Measurements from ENCODE around the gene IFNG. TPM values are rescaled to one million over a fixed set of nuclear protein-coding genes. Genes with fewer than 3 reads are reported as not detected.

The IFNG gene
- total RNA-seq, 1 experiment from 2014 or later, result not detected

GRCh38 chr12:68118096-68118755 lies 41.3 kb downstream of the IFNG start:
- no peak for DNase-seq (ENCODE audit: low spot score)

- no peak for DNase-seq (ENCODE audit: low spot score)
Measured at GRCh38 chr12:68117661-68118060, 41.9 kb downstream of the IFNG start.

GRCh38 chr12:68115281-68115680 lies 44.3 kb downstream of the IFNG start:
- no peak for DNase-seq (ENCODE audit: low spot score)

- no peak for DNase-seq (ENCODE audit: low spot score)
Measured at GRCh38 chr12:68114606-68115005, 44.9 kb downstream of the IFNG start.

DNA sequence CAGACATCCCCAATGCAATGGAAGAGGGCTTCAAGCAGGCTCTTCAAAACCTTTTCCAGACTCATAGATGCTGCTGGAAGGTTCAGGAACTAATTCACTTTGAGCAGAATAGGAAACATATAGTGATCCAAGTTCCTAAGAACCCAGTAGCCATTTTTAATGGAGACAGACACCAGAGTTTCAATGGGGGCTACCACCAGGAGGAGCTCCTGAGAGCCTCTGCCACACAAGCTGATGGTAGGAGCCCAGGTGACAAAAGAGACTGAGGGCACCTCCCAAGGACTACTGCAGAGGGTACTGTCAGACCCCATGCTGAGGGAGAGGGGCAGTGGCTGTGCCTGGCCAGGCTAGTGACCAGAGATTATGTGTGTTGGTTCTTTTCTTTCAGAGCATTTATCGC lies 45.9 kb downstream of the IFNG start:
- peak; percentile 39 for DNase-seq (ENCODE audit: low spot score)

DNA sequence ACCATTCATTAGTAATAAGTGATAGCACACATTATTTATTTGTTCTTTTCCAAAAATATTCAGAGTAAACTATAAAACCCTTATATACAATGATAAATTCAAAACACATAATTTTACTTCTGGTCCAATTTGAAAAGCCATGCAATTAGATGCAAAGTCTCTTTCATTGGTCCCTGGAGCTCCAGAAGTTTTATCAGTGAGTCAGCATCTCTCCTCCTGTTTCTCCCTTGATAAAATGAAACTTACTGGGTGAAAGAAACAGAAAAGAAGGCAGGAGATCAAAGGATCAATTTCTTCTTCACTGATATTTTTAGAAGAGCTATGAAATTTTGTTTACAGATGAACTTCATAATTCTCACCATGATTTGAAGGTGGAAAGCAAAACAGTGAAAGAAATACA lies 47.5 kb downstream of the IFNG start:
- no peak for DNase-seq (ENCODE audit: low spot score)

DNA sequence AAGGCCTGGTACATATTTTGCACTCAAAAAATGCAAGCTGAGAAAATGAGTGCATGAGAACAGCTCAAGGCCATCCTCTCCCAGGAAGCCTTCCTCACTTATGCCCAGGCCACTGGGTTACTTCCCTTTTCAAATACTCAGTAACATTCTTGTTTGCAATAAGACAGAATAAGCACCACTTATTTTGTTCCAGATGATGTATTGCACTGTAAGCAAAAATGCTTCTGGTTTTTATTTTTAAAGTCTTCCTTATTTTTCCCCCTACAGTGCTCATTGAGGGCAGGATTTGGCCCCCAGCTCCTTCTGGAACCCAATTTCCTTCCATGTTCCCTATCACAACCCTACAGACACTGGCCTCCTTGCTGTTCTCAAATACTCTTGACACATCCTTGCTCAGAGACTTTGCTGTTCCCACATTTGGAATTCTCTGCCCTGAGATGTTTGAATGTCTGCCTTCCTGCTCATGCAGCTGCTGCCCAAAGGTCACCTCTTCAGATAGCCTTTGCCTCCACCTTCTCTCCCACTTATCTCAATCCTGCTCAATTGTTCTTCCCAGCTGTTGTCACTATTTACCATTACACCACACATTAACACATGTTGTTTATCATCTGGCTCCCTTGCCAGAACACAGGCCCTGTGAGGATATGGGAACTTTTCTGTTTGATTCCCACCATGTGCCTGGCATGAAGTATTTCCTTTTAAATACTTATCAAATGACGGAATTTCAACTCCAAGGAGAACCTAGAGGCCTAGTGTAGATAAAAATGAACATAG lies 49.9 kb downstream of the IFNG start:
- no peak for DNase-seq (ENCODE audit: low spot score)

DNA sequence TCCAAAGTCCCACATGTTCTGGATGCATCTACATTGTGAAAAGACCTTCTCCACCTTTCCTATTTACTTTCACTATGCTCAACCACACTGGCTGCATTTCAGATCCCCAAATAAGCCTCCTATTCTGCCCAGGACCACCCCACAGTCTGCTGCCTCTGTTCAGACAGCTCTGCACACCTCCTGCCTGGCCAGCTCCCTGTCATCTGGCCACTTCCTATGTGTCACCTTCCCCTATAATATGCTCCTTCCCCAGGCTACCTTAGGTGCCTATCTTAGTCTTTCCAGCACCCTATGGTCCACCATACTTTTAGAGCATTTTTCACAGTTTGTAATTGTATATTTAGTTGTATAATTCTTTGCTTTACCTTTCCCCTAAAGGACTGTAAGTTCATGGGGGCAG lies 50.5 kb downstream of the IFNG start:
- no peak for DNase-seq (ENCODE audit: low spot score)

- DNase-seq (ENCODE audit: low spot score), result no peak
Measured at GRCh38 chr12:68106660-68107059, 52.9 kb downstream of the IFNG start.

DNA sequence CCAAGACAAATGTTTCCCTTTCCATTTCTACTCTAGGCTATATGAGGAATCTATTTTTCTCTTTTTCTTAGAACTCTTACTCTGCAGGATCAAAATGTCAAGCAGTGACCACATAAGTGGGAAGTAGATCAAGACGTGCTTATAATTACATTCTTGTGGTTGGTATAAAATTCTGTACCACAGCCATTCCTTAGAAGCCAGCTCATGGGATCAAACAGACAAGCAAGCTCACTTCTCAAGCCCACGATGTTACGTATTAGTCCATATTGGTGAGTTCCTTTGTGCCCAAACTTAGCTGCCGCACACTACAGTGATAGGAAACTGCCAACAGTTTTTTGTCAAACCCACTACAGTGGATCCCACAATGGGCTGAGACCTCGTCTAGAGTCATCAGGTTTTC lies 53.4 kb downstream of the IFNG start:
- peak; percentile 45 for DNase-seq (ENCODE audit: low spot score)

Other genes with a start within 250 kb of the IFNG start
- not detected in 2 replicates for gene IFNG-AS1, start 170.3 kb downstream of the IFNG start, total RNA-seq (2014; rRNA removed; shearing (Covaris generic))
- gene IL26, start 66.1 kb upstream of the IFNG start, total RNA-seq (2014; rRNA removed; shearing (Covaris generic)), result not detected in 2 replicates
- gene IL22, start 93.9 kb upstream of the IFNG start, total RNA-seq (2014; rRNA removed; shearing (Covaris generic)), result not detected in 2 replicates
- 2.6 and 3.6 TPM in 2 replicates for gene MDM1, start 172.6 kb upstream of the IFNG start, total RNA-seq (2014; rRNA removed; shearing (Covaris generic))

All from HT-29 (cell line).